OCI-LY1 (cell line): ENCODE results near the gene KIF25.

ENCODE experiments used
- EZH2 ChIP-seq: fragments of 200-600 bp; sonication (generic), shearing (Covaris generic); IDR thresholded peaks from 2 replicates; pipeline ENCODE4 v1.8.0; 2017; ENCODE audit warnings: borderline replicate concordance, mixed run types, mild to moderate bottlenecking, antibody characterized with exemption, low read length, moderate library complexity, mixed read lengths
- TF ChIP-seq, protein P1 (sequence below): fragments of 200-600 bp; sonication (generic), shearing (Covaris generic); IDR thresholded peaks from 2 replicates; pipeline ENCODE4 v1.5.1; 2017; ENCODE audit warnings: mild to moderate bottlenecking, antibody characterized with exemption, low read length, moderate library complexity, mixed read lengths

DNA sequence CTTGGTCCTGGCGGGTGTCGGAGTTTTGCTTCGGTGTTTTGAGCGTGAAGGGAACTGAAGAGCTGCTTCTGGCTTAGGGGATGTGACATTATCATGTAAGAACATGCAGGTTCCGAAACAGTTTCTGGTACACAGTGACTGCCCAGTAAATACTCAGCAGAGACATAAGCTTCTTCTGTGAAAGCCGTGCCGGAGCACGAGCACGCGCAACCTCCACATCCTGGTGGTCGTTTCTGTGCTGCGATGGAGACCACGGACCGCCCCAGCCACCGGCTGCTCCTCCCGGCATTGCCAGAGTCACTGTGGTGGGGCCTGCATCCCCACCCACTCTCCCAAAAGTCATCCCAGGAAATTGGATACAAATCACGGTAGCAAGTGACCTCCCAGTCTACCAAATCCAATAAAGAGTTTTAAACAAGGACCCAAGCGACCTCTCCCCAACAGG lies 18.7 kb downstream of the KIF25 start:
- TF ChIP-seq, protein P1, sequence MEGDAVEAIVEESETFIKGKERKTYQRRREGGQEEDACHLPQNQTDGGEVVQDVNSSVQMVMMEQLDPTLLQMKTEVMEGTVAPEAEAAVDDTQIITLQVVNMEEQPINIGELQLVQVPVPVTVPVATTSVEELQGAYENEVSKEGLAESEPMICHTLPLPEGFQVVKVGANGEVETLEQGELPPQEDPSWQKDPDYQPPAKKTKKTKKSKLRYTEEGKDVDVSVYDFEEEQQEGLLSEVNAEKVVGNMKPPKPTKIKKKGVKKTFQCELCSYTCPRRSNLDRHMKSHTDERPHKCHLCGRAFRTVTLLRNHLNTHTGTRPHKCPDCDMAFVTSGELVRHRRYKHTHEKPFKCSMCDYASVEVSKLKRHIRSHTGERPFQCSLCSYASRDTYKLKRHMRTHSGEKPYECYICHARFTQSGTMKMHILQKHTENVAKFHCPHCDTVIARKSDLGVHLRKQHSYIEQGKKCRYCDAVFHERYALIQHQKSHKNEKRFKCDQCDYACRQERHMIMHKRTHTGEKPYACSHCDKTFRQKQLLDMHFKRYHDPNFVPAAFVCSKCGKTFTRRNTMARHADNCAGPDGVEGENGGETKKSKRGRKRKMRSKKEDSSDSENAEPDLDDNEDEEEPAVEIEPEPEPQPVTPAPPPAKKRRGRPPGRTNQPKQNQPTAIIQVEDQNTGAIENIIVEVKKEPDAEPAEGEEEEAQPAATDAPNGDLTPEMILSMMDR, result no peak
- TF ChIP-seq EZH2, result no peak
